Embryonic facial prominence (tissue), 1 donor: ENCODE measurements around the gene CCN5.
"Not testable (repeated sequence)": the region's sequence is repeated elsewhere in the genome, so short reads cannot be mapped to it uniquely, and the experiment has no call there.

Source experiments
- DNase-seq: peaks from one replicate; pipeline ENCODE4 v3.0.0-alpha.2; 2016; ENCODE audit errors: extremely low spot score

Gene CCN5

DNA sequence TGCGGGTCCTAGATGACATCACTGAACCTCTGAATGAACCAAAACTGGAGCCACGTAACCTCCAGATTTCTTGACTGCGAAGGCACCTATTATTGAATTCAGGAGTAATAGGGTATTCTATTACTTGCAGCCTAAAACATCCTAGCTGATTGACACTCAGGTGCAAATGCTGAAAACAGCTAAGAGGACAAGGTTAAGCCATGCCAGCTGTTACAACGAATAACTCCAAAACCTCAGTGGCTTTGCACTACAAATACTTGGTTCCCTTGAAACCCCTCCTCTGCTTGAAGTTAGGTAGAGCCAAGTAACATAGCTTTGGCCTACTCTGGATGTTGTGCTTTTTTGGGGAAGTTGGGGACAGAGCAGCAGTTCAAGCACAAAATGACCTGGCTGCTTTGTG is 21.0 kb upstream of the CCN5 start:
- DNase-seq: no peak

DNA sequence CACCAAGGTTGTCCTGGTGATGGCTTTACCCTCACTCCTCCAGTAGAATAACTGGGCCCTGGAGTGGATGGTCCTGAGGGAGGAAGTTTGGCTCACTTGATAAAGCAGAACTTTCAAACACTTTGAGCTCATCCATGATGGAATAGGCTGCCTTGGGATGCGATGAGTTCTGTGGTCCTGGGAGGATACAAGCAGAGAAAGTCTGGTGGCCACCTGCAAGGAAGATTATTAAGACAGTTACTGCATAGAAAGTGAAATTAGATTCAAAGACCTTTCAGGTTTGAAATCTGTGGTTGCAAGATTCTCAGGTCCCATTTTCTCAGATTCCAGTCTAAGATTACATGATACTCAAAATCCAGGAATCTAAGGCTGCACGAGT is 19.9 kb upstream of the CCN5 start:
- no peak for DNase-seq

DNA sequence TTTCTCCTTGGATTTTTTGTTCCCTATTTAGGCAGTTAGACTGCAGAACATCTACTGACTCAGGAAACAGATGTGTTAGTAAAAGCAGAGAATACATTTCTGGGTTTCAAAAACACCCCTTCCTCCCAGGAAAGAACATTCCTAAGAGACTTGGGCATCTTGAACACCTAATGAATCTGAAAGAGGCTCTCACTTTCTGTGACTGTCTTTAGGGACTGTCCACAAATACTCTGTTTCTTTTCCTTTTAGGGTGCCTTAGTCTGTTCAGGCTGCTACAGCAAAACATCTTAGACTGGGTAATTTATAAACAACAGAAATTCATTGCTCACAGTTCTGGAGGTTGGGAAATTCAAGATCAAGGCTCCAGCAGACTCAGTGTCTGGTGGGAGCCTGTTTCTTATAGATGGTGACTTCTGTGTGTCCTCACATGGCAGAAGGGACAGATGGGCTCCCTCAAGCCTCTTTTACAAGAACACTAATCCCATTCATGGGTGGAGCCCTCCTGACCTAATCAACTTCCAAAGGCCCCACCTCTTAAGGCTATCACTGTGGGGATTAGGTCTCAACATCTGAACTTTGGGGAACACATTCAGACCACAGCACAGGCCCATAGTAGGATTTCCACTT is 19.4 kb upstream of the CCN5 start:
- DNase-seq: no peak

DNA sequence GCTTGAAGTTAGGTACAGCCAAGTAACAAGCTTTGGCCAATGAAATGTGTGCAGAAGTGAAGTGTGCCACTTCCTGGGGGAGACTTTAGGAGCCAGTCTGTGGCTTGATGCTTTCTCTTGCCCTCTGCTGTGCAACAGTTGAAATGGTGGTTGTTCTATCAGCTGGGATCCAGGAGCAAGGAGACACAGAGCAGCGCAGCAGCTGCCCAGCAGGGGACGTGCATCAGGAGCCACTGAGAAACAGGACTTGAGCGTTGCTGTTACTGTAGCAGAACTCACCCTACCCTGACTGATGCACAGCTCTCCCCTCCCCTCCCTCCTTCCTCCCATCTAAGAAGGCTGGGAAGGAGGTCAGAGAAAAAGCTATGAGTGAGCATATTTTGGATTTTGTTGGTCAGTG is 18.9 kb upstream of the CCN5 start:
- DNase-seq: no peak

DNA sequence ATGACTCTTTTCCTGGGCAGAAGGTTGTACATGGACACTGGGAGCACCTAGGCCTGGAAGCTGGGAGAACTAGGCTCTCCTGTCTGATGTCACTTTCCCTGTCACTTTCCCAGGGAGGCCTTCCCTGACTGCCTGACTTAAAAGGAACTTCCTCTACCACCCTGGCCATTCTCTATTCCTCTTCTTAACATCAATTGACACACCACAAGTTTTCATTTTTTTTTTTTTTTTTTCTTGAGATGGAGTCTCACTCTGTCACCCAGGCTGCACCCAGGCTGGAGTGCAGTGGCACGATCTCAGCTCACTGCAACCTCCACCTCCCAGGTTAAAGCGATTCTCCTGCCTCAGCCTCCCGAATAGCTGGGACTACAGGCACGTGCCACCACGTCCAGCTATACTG is 18.1 kb upstream of the CCN5 start:
- DNase-seq: not testable (repeated sequence)

DNA sequence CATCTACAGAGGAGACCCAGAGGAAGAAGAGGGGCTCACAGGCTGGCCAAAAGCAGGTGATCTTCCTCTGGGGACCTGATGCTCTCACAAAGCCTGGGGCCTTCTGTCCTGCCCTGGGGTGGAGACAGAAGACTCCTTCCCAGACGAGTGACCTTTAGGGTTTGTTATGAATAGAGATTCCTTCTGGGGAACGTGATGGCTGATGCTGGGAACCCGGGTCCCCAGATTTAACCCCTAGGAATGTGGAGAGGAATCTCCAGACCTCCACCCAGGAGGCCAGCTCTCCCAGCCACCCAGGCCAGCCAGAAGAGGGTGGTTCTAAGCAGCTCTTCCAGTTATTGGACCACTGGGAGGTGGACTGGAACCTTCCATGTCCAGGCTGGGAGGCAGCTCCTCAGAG is 16.8 kb upstream of the CCN5 start:
- no peak for DNase-seq

DNA sequence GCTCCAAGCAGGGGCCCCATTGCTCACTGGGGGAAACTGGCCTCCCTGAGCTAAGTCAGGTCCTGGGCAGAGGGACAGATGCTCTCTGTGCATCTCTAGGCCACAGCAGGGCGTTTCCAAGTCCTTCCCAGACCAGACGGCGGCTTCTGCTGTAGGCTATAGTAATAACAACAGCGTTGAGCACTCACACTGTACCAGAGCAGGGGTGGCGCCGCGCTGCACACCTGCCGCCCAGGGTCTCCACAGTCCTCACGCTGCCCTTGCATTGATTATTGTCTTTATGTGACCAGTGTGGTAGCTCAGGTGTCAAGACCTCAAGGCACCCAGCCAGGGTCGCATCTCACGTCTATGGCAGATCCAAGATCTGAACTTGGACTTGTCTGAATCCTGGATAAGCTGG is 14.9 kb upstream of the CCN5 start:
- DNase-seq: no peak

DNA sequence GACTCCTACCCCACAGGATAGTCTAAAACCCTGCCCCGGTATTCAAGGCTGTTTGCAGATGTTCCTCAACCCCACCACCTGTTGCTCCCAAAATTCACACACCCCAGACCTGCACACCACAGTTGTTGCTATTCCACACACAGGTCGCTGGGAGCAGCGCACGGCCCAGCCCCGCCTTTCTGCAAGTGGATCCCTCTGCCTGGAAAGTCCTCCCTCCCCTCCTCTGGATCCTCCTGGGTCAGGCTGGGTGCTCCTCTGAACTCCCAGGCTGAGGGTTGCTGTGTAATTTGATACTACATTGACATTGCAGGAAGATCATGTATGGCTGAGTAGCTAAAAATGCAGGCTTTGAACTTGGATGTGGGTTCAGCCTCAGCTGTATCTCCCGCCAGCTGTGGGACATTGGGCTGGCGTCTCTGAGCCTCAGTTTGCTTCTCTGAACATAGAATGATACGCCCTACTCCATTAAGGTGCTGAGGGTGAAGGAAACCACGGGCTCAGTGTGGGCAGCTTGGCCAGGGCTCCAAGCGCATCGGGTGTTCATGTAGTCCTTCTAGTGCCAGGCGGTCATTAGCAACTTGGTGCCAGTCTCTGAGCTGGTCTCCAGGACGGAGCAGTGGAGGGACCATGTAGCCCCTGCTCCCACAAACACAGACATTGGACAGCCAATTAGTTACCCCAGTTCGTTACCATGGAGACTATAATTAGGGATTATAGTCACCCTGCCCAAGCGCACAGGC is 13.9 kb upstream of the CCN5 start:
- no peak for DNase-seq

DNA sequence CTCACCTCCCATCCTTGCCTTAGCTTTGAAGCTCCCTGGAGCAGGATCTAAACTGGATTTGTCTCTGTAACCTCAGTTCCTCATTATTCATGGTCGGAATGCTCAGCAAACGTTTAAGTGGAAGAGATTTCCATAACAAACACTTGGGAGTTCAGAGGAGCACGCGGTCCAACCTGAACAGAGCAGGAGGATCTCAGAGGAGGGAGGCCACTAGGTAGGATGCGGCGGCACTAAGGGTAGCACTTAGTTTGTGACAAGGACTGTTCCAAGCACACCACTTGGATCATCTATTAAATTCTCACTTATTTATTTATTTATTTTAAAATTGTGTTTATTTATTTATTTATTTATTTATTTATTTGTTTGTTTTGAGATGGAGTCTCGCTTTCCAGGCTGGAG is 13.3 kb upstream of the CCN5 start:
- no peak for DNase-seq

DNA sequence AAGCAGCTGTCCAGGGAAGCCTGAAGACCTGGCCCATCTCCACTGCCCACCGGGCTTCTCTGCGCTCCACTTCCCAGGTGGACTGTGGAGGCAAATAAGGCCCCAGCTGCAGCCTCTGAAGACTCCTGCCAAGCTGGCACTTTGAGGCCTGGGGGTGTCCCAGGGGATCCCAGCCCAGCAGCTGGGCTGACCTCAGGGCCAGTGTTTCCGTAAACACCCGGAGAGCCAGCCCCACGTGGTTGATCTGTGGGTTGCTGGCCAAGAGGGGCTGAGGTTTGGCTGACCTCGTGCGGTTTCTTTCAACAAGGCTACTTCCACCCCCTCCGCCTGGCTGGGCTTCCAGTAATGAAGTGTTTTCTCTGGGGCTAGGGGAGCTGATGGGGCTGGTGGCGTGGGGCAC is 12.4 kb upstream of the CCN5 start:
- no peak for DNase-seq

DNA sequence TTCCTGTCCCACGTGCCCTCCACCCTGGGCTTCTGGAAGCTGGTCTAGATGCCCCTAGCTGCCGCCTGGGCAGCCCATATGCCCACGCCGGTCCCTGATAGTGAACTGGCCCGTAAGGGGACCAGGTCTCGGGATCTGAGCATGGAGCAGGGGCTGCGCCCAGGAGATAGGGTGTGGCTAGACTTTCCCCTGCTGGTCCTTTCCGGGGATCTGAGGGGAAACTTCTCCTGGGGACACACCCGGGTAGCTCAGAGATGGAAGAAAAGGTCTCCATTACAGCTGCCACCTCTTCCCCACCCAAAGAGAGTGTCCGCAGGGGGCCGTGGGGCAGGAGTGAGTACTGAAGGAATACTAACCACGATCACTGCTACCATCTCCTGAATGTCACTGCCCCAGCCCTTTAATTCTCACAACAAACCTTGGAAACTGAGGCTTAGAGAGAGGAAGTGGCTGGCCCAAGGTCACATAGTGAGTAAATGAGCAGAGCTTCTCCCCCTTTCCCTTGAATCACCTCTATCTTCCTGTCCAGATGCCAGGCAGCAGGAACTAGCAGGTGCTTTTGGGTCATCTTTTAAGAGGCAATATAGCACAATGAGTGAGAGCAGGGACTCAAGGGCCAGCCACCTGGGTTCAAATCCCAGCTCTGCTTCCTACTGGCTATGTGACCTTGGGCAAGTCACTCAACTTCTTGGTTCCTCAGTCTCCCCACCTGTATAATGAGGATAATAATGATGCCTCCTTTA is 11.8 kb upstream of the CCN5 start:
- DNase-seq: no peak

DNA sequence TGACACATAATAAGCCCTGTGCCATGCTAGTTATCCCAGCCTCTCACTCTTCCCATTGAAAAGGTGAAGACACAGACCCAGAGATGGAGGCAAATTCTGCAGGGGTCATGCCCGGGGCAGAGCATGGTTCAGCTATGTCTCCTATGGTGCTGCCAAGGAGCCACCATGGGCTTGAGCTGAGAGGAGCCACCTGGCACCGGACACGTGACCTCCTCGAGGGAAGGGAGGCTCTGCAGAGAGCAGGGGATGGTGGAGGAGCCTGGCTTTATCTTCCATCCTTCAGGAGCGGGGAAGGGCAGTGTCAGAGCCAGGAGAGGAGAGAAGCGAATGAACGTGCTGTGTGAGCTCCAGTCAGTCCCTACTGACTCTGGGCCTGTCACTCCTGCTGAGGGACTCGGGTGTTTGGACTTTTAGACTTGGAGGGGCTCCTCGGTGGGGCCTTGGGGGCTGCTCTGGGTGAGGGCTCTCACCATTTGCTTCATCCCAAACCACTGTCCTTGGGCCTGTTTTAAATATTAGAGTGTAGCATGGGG is 11.1 kb upstream of the CCN5 start:
- DNase-seq: no peak

DNA sequence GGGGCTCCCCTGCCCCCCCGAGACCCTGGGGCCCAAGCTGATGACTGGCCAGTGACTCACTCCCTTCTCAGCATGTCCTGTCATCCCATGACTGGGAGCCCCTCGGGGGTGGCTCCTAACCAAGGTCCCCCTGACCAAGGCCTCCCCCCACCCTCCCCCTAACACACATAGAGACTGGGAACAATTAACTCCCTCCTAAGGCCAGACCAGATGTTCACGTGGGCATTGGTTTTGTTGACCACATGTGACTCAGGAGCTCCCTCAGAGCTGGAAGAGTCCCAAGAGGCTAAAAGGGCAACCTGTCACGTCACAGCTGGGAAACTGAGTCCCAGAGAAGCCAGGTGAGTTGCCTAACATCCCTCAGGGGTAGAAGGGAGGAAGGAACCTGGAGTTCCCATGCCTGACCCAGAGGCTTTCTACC is 10.6 kb upstream of the CCN5 start:
- DNase-seq: no peak

DNA sequence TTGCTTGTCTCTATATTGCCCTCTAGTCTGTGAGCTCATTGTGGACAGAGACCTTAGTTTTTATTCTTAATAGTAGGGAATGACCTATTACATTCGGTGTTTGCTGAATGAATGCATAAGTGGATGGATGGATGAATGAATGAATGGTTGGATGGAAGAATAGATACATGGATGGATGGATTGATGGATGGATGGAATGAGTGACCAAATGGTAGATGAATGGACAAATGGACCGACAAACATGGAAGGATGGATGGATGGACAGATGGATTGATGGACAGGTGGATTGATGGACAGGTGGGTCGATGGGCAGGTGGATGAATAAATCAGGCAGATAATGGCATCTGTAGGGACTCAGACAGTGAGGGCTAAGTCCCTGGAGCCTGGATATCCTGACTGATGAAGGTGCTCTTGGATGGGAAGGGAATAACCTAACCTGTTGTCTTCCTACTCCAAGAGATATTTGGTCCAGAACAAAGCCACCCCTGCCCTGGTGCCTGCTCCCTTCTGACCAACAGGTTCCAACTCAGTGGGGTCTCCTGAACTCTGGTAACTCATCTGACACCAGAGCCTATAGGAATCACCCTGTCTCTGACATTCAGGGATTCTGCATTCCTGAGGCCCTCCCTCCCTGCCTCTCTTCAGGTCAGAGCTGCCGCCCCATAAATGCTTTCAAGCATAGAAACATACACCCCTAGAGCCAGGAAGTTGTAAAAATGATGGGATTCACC is 9.6 kb upstream of the CCN5 start:
- DNase-seq: no peak

DNA sequence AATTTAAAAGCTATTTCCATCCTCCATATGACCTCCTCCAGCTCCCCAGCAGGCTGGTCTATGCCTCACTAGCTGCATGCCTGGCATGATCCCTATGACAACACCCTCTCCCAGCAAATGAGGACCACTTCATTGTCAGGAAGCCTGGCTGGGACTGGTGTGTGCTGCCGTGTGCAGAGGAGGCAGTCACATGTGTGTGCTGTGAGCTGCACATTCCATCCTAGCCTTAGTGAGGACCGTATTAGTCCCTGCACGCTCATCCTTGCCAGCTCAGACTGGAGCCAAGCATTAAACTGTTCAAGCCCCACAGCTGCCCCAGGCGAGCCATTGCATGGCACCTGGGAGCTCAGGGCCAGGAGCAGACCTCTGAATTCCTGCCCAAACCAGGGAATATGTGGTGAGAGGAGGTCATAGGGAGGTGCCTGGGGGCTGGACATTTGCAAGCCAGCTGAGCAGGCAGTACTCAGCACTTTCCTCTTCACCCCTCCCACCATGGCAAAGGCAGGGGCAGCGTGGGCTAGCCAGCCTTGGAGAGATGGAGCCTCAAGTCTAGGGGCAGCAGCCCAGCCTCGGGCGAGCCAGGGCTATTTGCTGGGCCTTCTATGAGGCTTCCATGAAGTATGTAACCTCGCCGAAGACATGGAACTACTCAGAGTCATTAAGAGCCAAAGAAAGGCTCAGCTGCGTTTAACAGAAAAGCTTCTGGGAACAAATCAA is 8.7 kb upstream of the CCN5 start:
- DNase-seq: no peak

DNA sequence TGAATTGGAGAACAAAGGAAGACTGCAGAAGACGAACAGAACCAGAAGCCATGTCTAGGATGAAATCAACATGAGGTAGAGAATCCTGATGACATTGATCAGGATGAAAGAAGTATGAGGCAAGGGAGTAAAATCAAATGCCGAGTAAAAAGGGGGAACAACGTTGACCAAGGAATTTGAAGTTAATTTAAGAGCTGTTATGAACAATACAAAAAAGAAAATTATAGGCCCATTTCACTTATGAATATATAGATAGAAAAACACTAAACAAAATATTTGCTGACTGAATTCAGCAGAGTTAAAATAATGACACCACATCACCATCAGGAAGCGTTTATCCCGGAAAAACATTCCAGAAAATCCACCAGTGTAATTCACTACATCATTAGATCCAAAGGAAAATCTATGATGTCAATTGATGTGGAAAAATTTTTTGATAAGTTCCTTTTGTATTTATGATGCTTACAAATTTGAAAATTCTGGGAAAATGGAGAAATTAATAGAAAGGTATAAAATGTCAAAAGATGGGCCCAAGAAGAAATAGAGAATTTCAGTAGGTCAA is 8.1 kb upstream of the CCN5 start:
- no peak for DNase-seq

DNA sequence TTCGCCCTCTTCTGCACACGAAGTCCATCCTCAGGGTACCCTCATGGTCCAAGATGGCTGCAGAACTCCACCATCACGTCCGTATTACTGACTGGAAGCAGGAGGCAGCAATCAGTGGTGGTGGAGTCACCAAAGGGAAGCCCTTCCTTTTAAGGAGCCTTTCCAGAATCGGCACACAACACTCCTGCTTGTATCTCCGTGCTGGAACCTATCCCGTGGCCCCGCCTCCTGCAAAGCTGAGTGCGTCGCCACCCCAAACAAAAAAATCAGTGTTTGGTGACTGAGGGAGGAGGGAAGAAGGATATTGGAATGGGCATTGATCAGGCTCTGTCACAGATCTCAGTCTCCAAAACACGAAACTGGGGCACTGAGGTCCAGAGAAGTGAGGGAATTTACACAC is 5.8 kb upstream of the CCN5 start:
- no peak for DNase-seq

DNA sequence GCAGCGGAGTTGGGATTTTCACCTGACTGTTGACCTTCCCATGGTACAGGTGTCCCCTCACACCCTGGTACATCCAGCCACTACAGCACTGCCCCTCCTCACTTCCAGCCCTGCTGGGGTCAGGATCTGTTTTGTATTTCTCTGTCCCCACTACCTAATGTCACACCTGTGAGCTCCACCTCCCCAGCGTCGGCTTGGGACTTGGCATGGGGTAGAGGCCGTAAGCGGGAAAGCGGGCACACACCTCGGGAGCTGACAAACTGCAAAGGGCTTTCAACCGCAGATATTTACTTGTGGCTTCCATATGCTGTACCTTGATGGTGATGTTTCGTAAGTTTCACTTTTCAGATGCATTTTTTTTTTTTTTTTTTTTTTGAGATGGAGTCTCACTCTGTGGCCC is 5.4 kb upstream of the CCN5 start:
- no peak for DNase-seq

DNA sequence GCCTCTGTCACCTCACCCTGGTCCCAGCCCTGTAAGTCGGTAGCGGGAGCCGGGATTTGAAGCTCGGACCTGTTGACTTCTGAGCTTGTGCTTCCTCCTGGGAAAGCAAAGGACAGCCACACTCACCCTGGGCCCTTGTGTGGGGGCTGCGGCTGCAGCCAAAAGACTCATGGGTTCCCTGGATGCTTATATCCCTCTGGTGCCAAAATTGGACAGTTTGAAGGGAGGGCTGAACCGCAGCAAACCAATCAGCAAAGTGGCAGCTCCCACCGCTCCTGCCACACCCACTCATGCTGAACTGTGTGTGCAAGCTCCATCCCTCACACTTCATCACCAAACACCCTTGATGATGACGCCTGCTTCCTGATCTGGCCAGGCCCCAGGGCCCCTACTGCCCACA is 3.9 kb upstream of the CCN5 start:
- DNase-seq: no peak

DNA sequence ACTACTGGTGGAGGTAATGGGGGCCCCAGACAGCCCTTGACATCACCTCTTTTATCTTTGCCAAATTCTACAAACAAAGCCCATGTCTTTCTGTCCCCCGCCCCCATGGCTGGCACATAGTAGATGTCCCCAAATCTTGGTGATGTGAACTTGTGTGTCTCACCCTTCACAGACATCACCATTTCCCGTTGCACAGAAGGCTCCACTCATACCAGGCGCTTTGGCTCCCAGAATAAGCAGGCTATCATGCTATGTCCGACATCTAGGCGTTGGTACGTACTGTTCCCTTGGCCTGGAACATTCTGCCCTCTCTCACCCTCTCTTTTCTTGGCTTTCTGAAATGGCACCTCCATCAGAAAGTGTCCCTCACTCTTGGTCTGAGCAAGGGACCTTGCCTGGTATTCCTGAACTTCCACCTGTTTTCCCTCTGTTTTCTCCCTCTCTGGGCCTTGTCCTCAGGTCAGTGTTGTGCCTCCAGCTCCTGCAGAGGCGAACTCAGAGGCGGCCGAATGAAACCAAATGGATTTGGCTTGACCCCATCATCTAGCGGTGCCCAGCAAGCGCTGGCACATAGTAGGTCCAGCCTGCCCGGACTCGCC is 968 bp upstream of the CCN5 start:
- no peak for DNase-seq
